ENCODE results near the gene ASPN.

GRCh38 chr9:92509050-92509449 lies 26.7 kb upstream of the ASPN start:
- no peak for TF ChIP-seq POLR2AphosphoS5 (IDR thresholded peaks at IDR 0.05; ENCODE audit: insufficient read depth, low read depth, low read length)
- TF ChIP-seq MYC (IDR thresholded peaks at IDR 0.05; ENCODE audit: low read depth, low read length), result no peak
- no peak for TF ChIP-seq CTCF (IDR thresholded peaks at IDR 0.05; ENCODE audit: extremely low read depth in 1 of 2, insufficient read depth in 1 of 2, low read depth in 1 of 2, low read length in 2 of 2)
- TF ChIP-seq POLR2A (IDR thresholded peaks at IDR 0.05; ENCODE audit: low read depth, low read length), result no peak
- no peak for TF ChIP-seq EZH2 (IDR thresholded peaks at IDR 0.05; ENCODE audit: borderline replicate concordance, low read depth, low read length, severe bottlenecking)
- no peak for TF ChIP-seq MAX (IDR thresholded peaks at IDR 0.05; ENCODE audit: insufficient read depth, insufficient read length)
- TF ChIP-seq JUN (IDR thresholded peaks at IDR 0.05; ENCODE audit: borderline replicate concordance, insufficient read depth, insufficient read length, low read depth), result no peak
- no peak for TF ChIP-seq FOS (IDR thresholded peaks at IDR 0.05; ENCODE audit: borderline replicate concordance, insufficient read depth, low read length)

Data from endothelial cell of umbilical vein (primary cell).